GM23338 (cell line): ENCODE results near the gene HSPB6. TPM values are rescaled to one million over a fixed set of nuclear protein-coding genes. Genes with fewer than 3 reads are reported as not detected.

Experiments used
- ATAC-seq: fragments of 200-7000 bp; cut with Tn5 transposase; 3 replicates; pipeline ENCODE4 v1.9.1; 2020
- DNase-seq: peaks from one replicate; pipeline ENCODE4 v3.0.0-alpha.2; 2015; ENCODE audit warnings: low spot score
- H2AFZ ChIP-seq: fragments of 200-600 bp; sonication (generic); 2 replicates; pipeline ENCODE4 v1.8.0; 2016; ENCODE audit warnings: antibody characterized with exemption, mild to moderate bottlenecking, moderate library complexity
- H3F3A ChIP-seq: fragments of 200-600 bp; sonication (generic); replicated peaks from 2 replicates; pipeline ENCODE4 v1.8.0; 2017; ENCODE audit warnings: antibody characterized with exemption, mixed run types, low read depth
- H3K27ac ChIP-seq: fragments of 200-600 bp; sonication (generic); 2 replicates; pipeline ENCODE4 v1.6.1; 2016; ENCODE audit warnings: low read depth
- H3K27me3 ChIP-seq: fragments of 200-600 bp; sonication (generic); 2 replicates; pipeline ENCODE4 v1.8.0; 2016; ENCODE audit warnings: mild to moderate bottlenecking, mixed run types, moderate library complexity; ENCODE audit not compliant: insufficient read depth
- H3K36me3 ChIP-seq: fragments of 200-600 bp; sonication (generic); 2 replicates; pipeline ENCODE4 v1.8.0; 2016; ENCODE audit warnings: mild to moderate bottlenecking; ENCODE audit not compliant: insufficient read depth
- H3K4me1 ChIP-seq: fragments of 200-600 bp; sonication (generic); 2 replicates; pipeline ENCODE4 v1.8.0; 2016; ENCODE audit warnings: mild to moderate bottlenecking, moderate library complexity; ENCODE audit not compliant: insufficient read depth
- H3K4me2 ChIP-seq: fragments of 200-600 bp; sonication (generic); 2 replicates; pipeline ENCODE4 v1.7.1; 2017; ENCODE audit warnings: mixed run types
- H3K4me3 ChIP-seq: fragments of 200-600 bp; sonication (generic); 2 replicates; pipeline ENCODE4 v1.6.1; 2016; ENCODE audit warnings: mixed run types
- H3K79me2 ChIP-seq: fragments of 200-600 bp; sonication (generic); replicated peaks from 2 replicates; pipeline ENCODE4 v1.8.0; 2017; ENCODE audit warnings: mild to moderate bottlenecking; ENCODE audit not compliant: insufficient read depth
- H3K9me2 ChIP-seq: fragments of 200-600 bp; sonication (generic); 2 replicates; pipeline ENCODE4 v1.8.0; 2017; ENCODE audit not compliant: insufficient read depth
- H4K20me1 ChIP-seq: fragments of 200-600 bp; sonication (generic); replicated peaks from 2 replicates; pipeline ENCODE4 v1.8.0; 2017; ENCODE audit warnings: mild to moderate bottlenecking; ENCODE audit not compliant: insufficient read depth
- H3K27ac Mint-ChIP-seq: 2 replicates; pipeline ENCODE4 v1.8.0; 2020; ENCODE audit warnings: inconsistent platforms, mild to moderate bottlenecking, moderate library complexity, mixed read lengths
- H3K27me3 Mint-ChIP-seq: 3 replicates; pipeline ENCODE4 v1.8.0; 2022; ENCODE audit warnings: low read depth, mild to moderate bottlenecking, moderate library complexity, mixed read lengths, inconsistent platforms; ENCODE audit not compliant: insufficient read depth, poor library complexity
- H3K36me3 Mint-ChIP-seq: 3 replicates; pipeline ENCODE4 v1.8.0; 2021; ENCODE audit warnings: low read depth, mild to moderate bottlenecking, inconsistent platforms, moderate library complexity, mixed read lengths
- H3K4me1 Mint-ChIP-seq: 3 replicates; pipeline ENCODE4 v1.8.0; 2020; ENCODE audit warnings: mild to moderate bottlenecking, inconsistent platforms, mixed read lengths
- H3K4me3 Mint-ChIP-seq: 3 replicates; pipeline ENCODE4 v1.8.0; 2021; ENCODE audit warnings: moderate library complexity, mild to moderate bottlenecking, inconsistent platforms, mixed read lengths
- H3K9me3 Mint-ChIP-seq: 3 replicates; pipeline ENCODE4 v1.8.0; 2020; ENCODE audit warnings: moderate library complexity, mild to moderate bottlenecking, inconsistent platforms, mixed read lengths
- CREB1 ChIP-seq: fragments of 250-450 bp; sonication (Bioruptor Pico); IDR thresholded peaks from 2 replicates; pipeline ENCODE4 v1.5.0; 2020; ENCODE audit warnings: low read depth, mild to moderate bottlenecking, moderate library complexity
- ETS1 ChIP-seq: IDR thresholded peaks from 2 replicates; pipeline ENCODE4 v1.6.1; 2016; ENCODE audit warnings: antibody characterized with exemption
- EZH2 ChIP-seq: fragments of 200-600 bp; sonication (generic); IDR thresholded peaks from one replicate; pipeline ENCODE4 v1.8.0; 2017; ENCODE audit warnings: antibody characterized with exemption, mild to moderate bottlenecking, low read depth; ENCODE audit not compliant: unreplicated experiment
- EZH2phosphoT487 ChIP-seq: fragments of 200-600 bp; sonication (generic); IDR thresholded peaks from one replicate; pipeline ENCODE4 v1.8.1; 2018; ENCODE audit warnings: antibody characterized with exemption; ENCODE audit not compliant: unreplicated experiment
- JUNB ChIP-seq: IDR thresholded peaks from one replicate; pipeline ENCODE4 v1.6.1; 2016; ENCODE audit warnings: antibody characterized with exemption; ENCODE audit not compliant: unreplicated experiment
- NANOG ChIP-seq: IDR thresholded peaks from 2 replicates; pipeline ENCODE4 v1.6.1; 2016; ENCODE audit warnings: antibody characterized with exemption, borderline replicate concordance
- POLR2AphosphoS5 ChIP-seq: IDR thresholded peaks from 2 replicates; pipeline ENCODE4 v1.6.1; 2016; ENCODE audit warnings: antibody characterized with exemption, low read depth
- REST ChIP-seq: IDR thresholded peaks from one replicate; pipeline ENCODE4 v1.6.1; 2018; ENCODE audit warnings: antibody characterized with exemption; ENCODE audit not compliant: unreplicated experiment
- STAT1 ChIP-seq: IDR thresholded peaks from one replicate; pipeline ENCODE4 v1.6.1; 2016; ENCODE audit warnings: antibody characterized with exemption; ENCODE audit not compliant: unreplicated experiment
- ZNF114 ChIP-seq: fragments of 250-450 bp; sonication (Bioruptor Pico); IDR thresholded peaks from 2 replicates; pipeline ENCODE4 v1.5.0; 2020; ENCODE audit warnings: mild to moderate bottlenecking, moderate library complexity
- ZNF331 ChIP-seq: fragments of 250-450 bp; sonication (Bioruptor Pico); IDR thresholded peaks from 2 replicates; pipeline ENCODE4 v1.5.0; 2020; ENCODE audit warnings: low read depth, mild to moderate bottlenecking, moderate library complexity
- polyA plus RNA-seq: library from polyadenylated mRNA; unstranded; fragments of >200 nt; fragmentation: Nextera tagmentation; extraction: Ambion mirVana; gene quantifications from 2 replicates; pipeline ENCODE4 v1.2.1, GENCODE V29; 2016
- total RNA-seq: library from RNA; depleted of rRNA; stranded (reverse); fragments of >200 nt; shearing (Covaris generic); gene quantifications from 2 replicates; pipeline ENCODE4 v1.2.3, GENCODE V29; 2014

HSPB6 gene
- total and polyA plus RNA-seq, 2 experiments from 2014 or later: 0.87 to 3.2 TPM

- Histone ChIP-seq H3K27ac (no peak overlapping the region), H4K20me1 (no peaks in the 10 kb centered on the region; the same call in 1 of the 2 replicates), H3K4me2 (no peak overlapping the region), H3K36me3 (no peaks in the 10 kb centered on the region), H3K27me3 (no peaks in the 10 kb centered on the region), H3K79me2 (no peaks in the 10 kb centered on the region), H3K4me3 (no peak overlapping the region), H3K9me2 (no peaks in the 10 kb centered on the region), H3F3A (peaks cover 4% of the 10 kb centered on the region; the same call in 1 of the 2 replicates), H3K4me1 (peaks cover 39% of the 10 kb centered on the region), H2AFZ (no peak overlapping the region)
- peaks cover 44% of the 10 kb centered on the region for H3K4me1 Mint-ChIP-seq
- H3K36me3 Mint-ChIP-seq: peaks cover 3% of the 10 kb centered on the region; the same call in 1 of the 3 replicates
- TF ChIP-seq JUNB (no peak), EZH2phosphoT487 (no peak), CREB1 (no peak), ETS1 (no peak), ZNF114 (CRISPR knock-in tag) (no peak), POLR2AphosphoS5 (0 out of 2 replicates have a peak, but pooled peaks have one; percentile 15), ZNF331 (CRISPR knock-in tag) (no peak)
- no peak for DNase-seq
- no peaks in the 10 kb centered on the region for H3K9me3 Mint-ChIP-seq
- peaks cover 15% of the 10 kb centered on the region for H3K27me3 Mint-ChIP-seq
- no peak overlapping the region for H3K4me3 Mint-ChIP-seq
- ATAC-seq: no peak
- no peak overlapping the region for H3K27ac Mint-ChIP-seq
These were observed 45.8 kb downstream of the HSPB6 start for GRCh38 chr19:35710784-35711723.

- DNase-seq: no peak
- H3K9me3 Mint-ChIP-seq: peaks cover 5% of the 10 kb centered on the region; the same call in 2 of the 3 replicates
- Histone ChIP-seq H3K4me1 (peaks cover 20% of the 10 kb centered on the region), H3F3A (no peaks in the 10 kb centered on the region), H3K4me3 (no peak overlapping the region), H3K27me3 (peaks cover 17% of the 10 kb centered on the region), H3K27ac (no peak overlapping the region), H3K79me2 (no peaks in the 10 kb centered on the region), H3K4me2 (no peak overlapping the region), H3K36me3 (no peaks in the 10 kb centered on the region), H2AFZ (no peak overlapping the region), H3K9me2 (no peaks in the 10 kb centered on the region), H4K20me1 (no peaks in the 10 kb centered on the region; the same call in 1 of the 2 replicates)
- H3K36me3 Mint-ChIP-seq: no peaks in the 10 kb centered on the region
- ATAC-seq: no peak
- peaks cover 29% of the 10 kb centered on the region for H3K27me3 Mint-ChIP-seq
- H3K27ac Mint-ChIP-seq: no peak overlapping the region
- H3K4me1 Mint-ChIP-seq: peaks cover 21% of the 10 kb centered on the region; the same call in 2 of the 3 replicates
- H3K4me3 Mint-ChIP-seq: no peak overlapping the region
- TF ChIP-seq EZH2: no peak
- TF ChIP-seq EZH2phosphoT487: no peak
- TF ChIP-seq NANOG: no peak
- TF ChIP-seq REST: no peak
- TF ChIP-seq STAT1: no peak
These were observed 48.4 kb downstream of the HSPB6 start for GRCh38 chr19:35708391-35708790.
